Heart right ventricle (tissue), 16 donors: ENCODE measurements around the gene SLC26A3. TPM values are rescaled to one million over a fixed set of nuclear protein-coding genes. Genes with fewer than 3 reads are reported as not detected.

ENCODE experiments used
- ATAC-seq, 8 donors: fragments of 200-7000 bp; cut with Tn5 transposase; one replicate each; pipeline ENCODE4 v1.9.1; 2020; ENCODE audit warnings: mild to moderate bottlenecking in 8 of 8, moderate library complexity in 8 of 8, moderate number of reproducible peaks in 1 of 8
- DNase-seq, 2 donors: peaks; one replicate each; pipeline ENCODE4 v3.0.0-alpha.2; 2020
- H3K27ac ChIP-seq, 10 donors: fragments of 200-600 bp; sonication (generic) in 2 of 10; one replicate each; pipeline versions ENCODE4 v1.5.0 to v1.8.0; 2020 to 2022; ENCODE audit warnings: mild to moderate bottlenecking in 3 of 10
- H3K27me3 ChIP-seq, 7 donors: fragments of 200-600 bp; one replicate each; pipeline ENCODE4 v1.8.0; 2021 to 2022; ENCODE audit warnings: mild to moderate bottlenecking in 2 of 7
- H3K36me3 ChIP-seq, 9 donors: fragments of 200-600 bp; sonication (generic) in 1 of 9; one replicate each; pipeline versions ENCODE4 v1.5.0 to v1.8.0; 2020 to 2022; ENCODE audit warnings: mild to moderate bottlenecking in 2 of 9
- H3K4me1 ChIP-seq, 9 donors: fragments of 200-600 bp; sonication (generic) in 1 of 9; one replicate each; pipeline versions ENCODE4 v1.5.0 to v1.8.0; 2020 to 2022; ENCODE audit warnings: mild to moderate bottlenecking in 4 of 9
- H3K4me3 ChIP-seq, 10 donors: fragments of 200-600 bp; sonication (generic) in 2 of 10; one replicate each; pipeline versions ENCODE4 v1.5.0 to v1.8.0; 2020 to 2022; ENCODE audit warnings: mild to moderate bottlenecking in 7 of 10, moderate library complexity in 2 of 10
- H3K9me3 ChIP-seq, 11 donors: fragments of 200-600 bp in 10 of 11; sonication (generic) in 2 of 11; one replicate each; pipeline versions ENCODE4 v1.5.0 to v1.8.0; 2013 to 2022; ENCODE audit warnings: mild to moderate bottlenecking in 2 of 11, control low read depth in 1 of 11, moderate library complexity in 1 of 11
- WGBS, 2 donors: extraction: QIAGEN DNeasy Blood & Tissue Kit; methylation state at CpG; one replicate each; pipeline ENCODE4 v1.1.7; 2013; ENCODE audit warnings: inconsistent platforms in 1 of 2; 5-methylcytosine and 5-hydroxymethylcytosine counted together
- intact Hi-C, 10 donors: fragments of 100-400 bp; cut with DNase I; formaldehyde crosslinking; loops; one replicate each; pipeline versions ENCODE4 v1.11.1 to v1.14.2; 2022
- polyA plus RNA-seq, 2 donors: library from polyadenylated mRNA; stranded (reverse); fragments of 200-250 nt; gene quantifications; one replicate each; pipeline ENCODE4 v1.2.3, GENCODE V29; 2013
- total RNA-seq, 10 donors: library from RNA; stranded (reverse); fragmentation: NEBNext Ultra II Directional in 3 of 10; extraction: Animal tissue kit (Norgen Biotek cat#: 25700) in 3 of 10; gene quantifications; one replicate each; pipeline versions ENCODE4 v1.2.1 to v1.2.4, GENCODE V29; 2021 to 2023
- TF ChIP-seq, protein P1 (sequence below), 9 donors: fragments of 200-600 bp; sonication (generic) in 2 of 9; IDR thresholded peaks; one replicate each; pipeline versions ENCODE4 v1.5.0 to v1.8.0; 2021 to 2022; ENCODE audit warnings: antibody characterized with exemption in 9 of 9, mild to moderate bottlenecking in 5 of 9, moderate library complexity in 1 of 9
- donor health status: Arrhythmogenic right ventricular cardiomyopathy.
- donor health status: ischemic (EF 13 %, LVEDD 7.1; RV severe dilation, severe dysfunction).
- donor health status: healthy with polysubstance abuse.
- donor health status: DM: no; HTN: yes; CAD: no.
- donor health status: DM: no; HTN: no; CAD: no.
- donor health status: ischemic (EF 25% LVEDD 6.9; RV normal size, moderate dysfunction).
- donor health status: ischemic (EF 25% LVEDD 5.7; RV mildly dilated, moderate dysfunction).
- donor health status: healthy.
- donor health status: DM: yes; HTN: yes; CAD: no.
- donor health status: Ischemic cardiomyopathy.
- donor health status: ischemic (EF 35%, LVEDD 5.7; RV mildly dilated, moderate dysfunction).
- donor health status: nonischemic (EF 11% LVEDD 7.7; RV severe dilation, severe dysfunction).
- donor health status: DM: yes; HTN: yes; CAD: no.
- donor health status: PGD.
- donor health status: ischemic (EF 29% LVEDD 5.4; RV normal size, mild dysfunction).
- donor health status: nonischemic (EF 23%, LVEDD 6.1; RV moderate dilation, normal function).

Gene SLC26A3
- total and polyA plus RNA-seq, 12 donors: not detected

DNA sequence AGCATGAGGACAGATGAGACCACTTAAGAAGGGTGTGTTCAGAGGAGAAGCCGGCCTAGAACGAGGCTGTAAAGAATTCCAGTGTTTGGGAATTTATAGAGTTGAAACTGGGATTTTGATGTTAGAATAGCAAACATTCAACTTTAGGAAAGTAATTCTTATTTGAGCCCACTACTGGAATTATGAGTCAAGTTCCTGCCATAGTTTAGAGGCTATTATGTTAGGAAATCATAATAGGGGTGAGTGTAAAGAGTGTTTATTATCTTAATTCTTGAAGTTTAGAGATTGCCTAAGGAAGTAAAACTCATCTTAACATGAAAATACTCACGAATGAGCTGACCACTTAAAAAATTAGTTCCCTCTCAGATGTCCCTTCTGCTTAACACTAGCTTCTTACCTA is 57.0 kb downstream of the SLC26A3 start:
- TF ChIP-seq, protein P1, sequence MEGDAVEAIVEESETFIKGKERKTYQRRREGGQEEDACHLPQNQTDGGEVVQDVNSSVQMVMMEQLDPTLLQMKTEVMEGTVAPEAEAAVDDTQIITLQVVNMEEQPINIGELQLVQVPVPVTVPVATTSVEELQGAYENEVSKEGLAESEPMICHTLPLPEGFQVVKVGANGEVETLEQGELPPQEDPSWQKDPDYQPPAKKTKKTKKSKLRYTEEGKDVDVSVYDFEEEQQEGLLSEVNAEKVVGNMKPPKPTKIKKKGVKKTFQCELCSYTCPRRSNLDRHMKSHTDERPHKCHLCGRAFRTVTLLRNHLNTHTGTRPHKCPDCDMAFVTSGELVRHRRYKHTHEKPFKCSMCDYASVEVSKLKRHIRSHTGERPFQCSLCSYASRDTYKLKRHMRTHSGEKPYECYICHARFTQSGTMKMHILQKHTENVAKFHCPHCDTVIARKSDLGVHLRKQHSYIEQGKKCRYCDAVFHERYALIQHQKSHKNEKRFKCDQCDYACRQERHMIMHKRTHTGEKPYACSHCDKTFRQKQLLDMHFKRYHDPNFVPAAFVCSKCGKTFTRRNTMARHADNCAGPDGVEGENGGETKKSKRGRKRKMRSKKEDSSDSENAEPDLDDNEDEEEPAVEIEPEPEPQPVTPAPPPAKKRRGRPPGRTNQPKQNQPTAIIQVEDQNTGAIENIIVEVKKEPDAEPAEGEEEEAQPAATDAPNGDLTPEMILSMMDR (IDR thresholded peaks at IDR 0.05): no peak
- no peak for DNase-seq
- intact Hi-C loops: loop anchor here in 4 of 10 donors (5.0 to 10.0 kb wide), 2 partner anchors 126 to 399 kb away; no protein-coding TSS in a partner anchor
- Histone ChIP-seq H3K9me3 (no peaks in the 10 kb centered on the region), H3K4me3 (peak overlapping the region in 2 of 10 donors; percentile 88 to 91), H3K4me1 (peaks cover 11 to 49% (median 46%) of the 10 kb centered on the region in 9 donors), H3K27me3 (no peaks in the 10 kb centered on the region), H3K27ac (peak overlapping the region in 1 of 10 donors; percentile 20), H3K36me3 (peaks cover 0 to 28% (median 4%) of the 10 kb centered on the region in 9 donors)
- ATAC-seq: no peak
- WGBS, 2 donors: 53 to 56% methylated on average over 3 of the region's 3 CpGs

DNA sequence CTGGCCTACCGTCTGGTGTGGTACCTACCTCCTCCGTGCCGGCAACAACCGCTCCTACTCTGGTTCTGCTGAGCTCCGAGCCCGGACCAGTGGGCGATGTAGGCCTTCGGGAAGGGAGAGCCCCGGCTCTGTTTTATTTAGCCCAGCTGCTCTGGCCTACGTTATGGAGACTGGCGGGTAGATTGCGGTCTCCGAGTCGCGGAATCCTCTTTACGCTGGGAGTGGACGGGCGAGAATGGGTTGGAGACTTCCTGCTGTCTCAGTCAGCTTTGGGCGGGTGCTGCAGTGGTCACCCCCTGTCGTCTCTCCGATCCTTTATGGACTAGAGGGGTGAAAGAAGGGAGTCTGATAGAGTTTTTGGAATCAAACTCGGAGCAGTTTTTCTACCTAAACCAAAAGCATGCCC is 58.7 kb downstream of the SLC26A3 start:
- DNase-seq: no peak
- Histone ChIP-seq H3K27ac (peak overlapping the region; percentile 92 to 98 (median 96)), H3K4me3 (peak overlapping the region; percentile 52 to 97 (median 88)), H3K4me1 (peaks cover 11 to 49% (median 46%) of the 10 kb centered on the region in 9 donors), H3K9me3 (no peaks in the 10 kb centered on the region), H3K27me3 (no peaks in the 10 kb centered on the region), H3K36me3 (peaks cover 0 to 12% (median 4%) of the 10 kb centered on the region in 9 donors)
- TF ChIP-seq, protein P1 (IDR thresholded peaks at IDR 0.05): no peak
- ATAC-seq: peak; percentile 6 to 68 (median 47)
- intact Hi-C loops: loop anchor here in 8 of 10 donors (2.0 to 10.0 kb wide), 8 partner anchors 128 to 403 kb away; partner anchors contain the start of genes BCAP29 (in 1 of the 8) and GPR22 (in 1 of the 8)
- WGBS, 2 donors: 1% methylated on average over 22 of the region's 22 CpGs

DNA sequence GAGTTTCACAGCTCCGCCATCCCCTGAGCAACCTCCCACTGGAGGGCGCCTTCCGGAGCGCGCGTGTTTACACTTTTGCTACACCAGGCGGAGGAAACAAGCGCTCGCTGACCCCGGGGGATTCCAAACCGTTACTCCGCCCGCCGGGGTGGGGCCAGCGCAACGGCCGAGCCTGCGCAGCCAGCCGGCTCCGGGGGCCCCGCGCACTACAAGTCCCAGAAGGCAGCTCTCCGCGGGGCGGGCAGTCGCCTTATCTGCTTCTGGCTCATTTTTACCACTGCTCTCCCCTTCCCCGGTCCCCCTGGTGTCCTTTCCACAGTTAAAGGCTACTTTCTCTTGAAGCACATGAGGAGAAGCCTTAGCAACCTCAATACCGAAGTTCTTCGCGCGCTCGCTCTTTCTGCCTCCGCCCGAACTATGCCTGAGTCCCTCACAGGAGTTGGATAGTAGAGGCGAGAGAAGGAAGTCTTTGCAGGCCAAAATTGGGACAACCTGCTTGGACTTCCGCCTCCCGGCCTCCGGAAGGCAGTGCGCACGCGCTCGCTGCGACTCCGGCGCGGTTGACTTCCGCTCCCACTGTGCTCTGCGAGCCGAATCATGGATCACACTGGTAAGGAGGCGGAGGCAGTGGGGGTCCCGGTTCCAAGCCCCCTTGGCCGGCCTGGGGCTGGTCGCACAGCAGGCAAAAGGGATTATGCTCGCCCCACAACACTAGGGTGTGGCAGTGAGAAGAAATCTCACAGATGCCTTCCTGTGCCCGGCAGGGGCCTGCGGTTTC is 59.3 kb downstream of the SLC26A3 start, which contains the start of gene CBLL1:
TSS of gene CBLL1 (plus strand) at position 576 of the 778 bp plus-strand sequence. CDS start at position 598, 22 bp downstream.
- TF ChIP-seq, protein P1 (IDR thresholded peaks at IDR 0.05): peak; percentile 42 to 93 (median 73)
- Histone ChIP-seq H3K27me3 (no peaks in the 10 kb centered on the region), H3K36me3 (peaks cover 0 to 6% (median 0%) of the 10 kb centered on the region in 9 donors), H3K9me3 (no peaks in the 10 kb centered on the region), H3K4me1 (peaks cover 11 to 49% (median 46%) of the 10 kb centered on the region in 9 donors), H3K4me3 (peak within 1 kb of the TSS; percentile 52 to 97 (median 88)), H3K27ac (peak within 1 kb of the TSS; percentile 92 to 98 (median 96))
- ATAC-seq: peak; percentile 98 to 99 (median 99)
- intact Hi-C loops: loop anchor here in 9 of 10 donors (2.0 to 10.0 kb wide), 9 partner anchors 129 to 404 kb away; partner anchors contain the start of genes BCAP29 (in 1 of the 9) and GPR22 (in 1 of the 9)
- peak; percentile 97 for DNase-seq
- 0% methylated on average over 56 of the region's 56 CpGs for WGBS, 2 donors
